ENCODE data around the gene CLIP1.
"Not testable (repeated sequence)": the region's sequence is repeated elsewhere in the genome, so short reads cannot be mapped to it uniquely, and the experiment has no call there.

CLIP1 gene

GRCh38 chr12:122363782-122364181, 58.7 kb downstream of the CLIP1 start:
- no peak overlapping the region for H3K9ac ChIP-seq (ENCODE audit: low read length)
- no peak overlapping the region for H3K14ac ChIP-seq (ENCODE audit: low read length)
- no peak overlapping the region for H2AK5ac ChIP-seq (ENCODE audit: low read length)
- no peak overlapping the region for H3K23ac ChIP-seq (ENCODE audit: low read length)
- H3K4me2 ChIP-seq (ENCODE audit: low read length), result no peak overlapping the region
- H3K36me3 ChIP-seq (ENCODE audit: control insufficient read depth in 1 of 2, insufficient read depth in 2 of 2, low read length in 2 of 2), result peaks cover 17 to 27% of the 10 kb centered on the region in 2 experiments
- no peak overlapping the region for H2BK120ac ChIP-seq (ENCODE audit: insufficient read depth, low read length, poor library complexity)
- DNase-seq, result peak; percentile 20 to 30
- no peaks in the 10 kb centered on the region for H3K9me3 ChIP-seq (ENCODE audit: insufficient read depth, low read depth, low read length)
- no peak overlapping the region for H3K4me3 ChIP-seq (ENCODE audit: low read depth, low read length)
- H2AFZ ChIP-seq (ENCODE audit: insufficient read depth, low read length, poor library complexity), result no peak overlapping the region
- no peaks in the 10 kb centered on the region for H3K27me3 ChIP-seq (ENCODE audit: insufficient read depth, low read length)
- WGBS (ENCODE audit: extremely low coverage, insufficient coverage, insufficient read length), result no CpG with 5 or more reads among the region's 9 CpGs
- H3K18ac ChIP-seq (ENCODE audit: low read length), result no peak overlapping the region
- H4K12ac ChIP-seq (ENCODE audit: low read depth, low read length), result no peak overlapping the region
- no peak overlapping the region for H4K8ac ChIP-seq (ENCODE audit: low read depth, low read length)
- no peak overlapping the region for H4K91ac ChIP-seq (ENCODE audit: low read depth, low read length)
- no peak overlapping the region for H2BK5ac ChIP-seq (ENCODE audit: low read depth, low read length, poor library complexity)
- H2BK12ac ChIP-seq (ENCODE audit: low read length), result no peak overlapping the region
- peaks cover 10% of the 10 kb centered on the region for H3K79me1 ChIP-seq (ENCODE audit: low read length)
- no peak overlapping the region for H3K27ac ChIP-seq (ENCODE audit: low read depth, low read length)
- peaks cover 5% of the 10 kb centered on the region for H3K79me2 ChIP-seq (ENCODE audit: control insufficient read depth, insufficient read depth, low read length, poor library complexity)
- H3K4me1 ChIP-seq (ENCODE audit: control insufficient read depth in 1 of 2, insufficient read depth in 2 of 2, low read length in 2 of 2), result peaks cover 6 to 11% of the 10 kb centered on the region in 2 experiments
- no peak overlapping the region for H3K4ac ChIP-seq (ENCODE audit: low read depth, low read length)

DNA sequence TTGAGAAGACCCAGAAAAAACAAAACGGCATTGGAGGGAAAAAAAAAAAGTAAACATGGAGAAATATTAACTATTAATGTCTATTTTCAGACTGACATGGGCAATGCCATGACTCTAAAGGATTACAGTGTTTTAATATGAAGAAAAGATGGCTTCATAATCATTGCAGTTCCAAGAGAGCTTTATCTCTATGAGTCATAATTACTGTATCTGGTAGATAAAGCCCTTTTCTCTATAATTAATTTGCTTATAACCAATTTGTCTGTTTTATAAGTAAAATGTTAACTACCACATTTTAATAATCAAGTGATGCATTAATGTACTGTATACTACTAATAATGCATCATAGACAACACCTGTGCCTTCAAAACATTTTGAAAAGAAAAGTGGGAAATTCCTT, 59.7 kb downstream of the CLIP1 start:
- Histone ChIP-seq H2AFZ (ENCODE audit: insufficient read depth, low read length, poor library complexity) (no peak overlapping the region), H3K36me3 (ENCODE audit: control insufficient read depth in 1 of 2, insufficient read depth in 2 of 2, low read length in 2 of 2) (peaks cover 17 to 28% of the 10 kb centered on the region in 2 experiments), H3K79me2 (ENCODE audit: control insufficient read depth, insufficient read depth, low read length, poor library complexity) (peaks cover 5% of the 10 kb centered on the region), H4K91ac (ENCODE audit: low read depth, low read length) (no peak overlapping the region), H3K9ac (ENCODE audit: low read length) (no peak overlapping the region), H2BK5ac (ENCODE audit: low read depth, low read length, poor library complexity) (no peak overlapping the region), H3K4ac (ENCODE audit: low read depth, low read length) (no peak overlapping the region), H4K8ac (ENCODE audit: low read depth, low read length) (no peak overlapping the region), H3K79me1 (ENCODE audit: low read length) (peaks cover 9% of the 10 kb centered on the region), H3K14ac (ENCODE audit: low read length) (no peak overlapping the region), H2BK12ac (ENCODE audit: low read length) (no peak overlapping the region), H4K12ac (ENCODE audit: low read depth, low read length) (no peak overlapping the region), H3K9me3 (ENCODE audit: insufficient read depth, low read depth, low read length) (no peaks in the 10 kb centered on the region), H3K23ac (ENCODE audit: low read length) (no peak overlapping the region), H3K4me3 (ENCODE audit: low read depth, low read length) (no peak overlapping the region), H3K18ac (ENCODE audit: low read length) (no peak overlapping the region), H2BK120ac (ENCODE audit: insufficient read depth, low read length, poor library complexity) (no peak overlapping the region), H3K27me3 (ENCODE audit: insufficient read depth, low read length) (no peaks in the 10 kb centered on the region), H3K4me1 (ENCODE audit: control insufficient read depth in 1 of 2, insufficient read depth in 2 of 2, low read length in 2 of 2) (peaks cover 5 to 10% of the 10 kb centered on the region in 2 experiments), H2AK5ac (ENCODE audit: low read length) (no peak overlapping the region), H3K27ac (ENCODE audit: low read depth, low read length) (no peak overlapping the region), H3K4me2 (ENCODE audit: low read length) (no peak overlapping the region)
- DNase-seq, result no peak
- no CpG with 5 or more reads among the region's 1 CpG for WGBS (ENCODE audit: extremely low coverage, insufficient coverage, insufficient read length)

DNA sequence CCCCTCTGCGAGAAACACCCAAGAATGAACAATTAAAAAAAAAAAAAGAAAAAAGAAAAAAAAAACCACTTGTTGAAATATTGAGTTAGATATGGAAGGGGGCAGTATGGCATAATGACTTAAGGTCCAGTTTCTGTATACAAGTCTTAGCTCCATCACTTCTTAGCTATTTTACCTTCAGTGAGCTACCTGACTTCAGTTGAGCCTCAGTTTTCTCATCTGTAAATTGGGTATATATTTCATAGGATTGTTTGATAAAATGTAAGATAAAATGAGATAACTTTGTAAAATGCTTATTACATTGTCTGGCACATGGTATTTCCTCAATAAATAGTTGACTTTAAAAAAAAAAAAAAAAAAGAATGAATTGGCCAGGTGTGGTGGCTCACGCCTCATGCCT, 64.1 kb downstream of the CLIP1 start:
- not testable (repeated sequence) for H3K4me3 ChIP-seq (ENCODE audit: low read depth, low read length); H3K23ac ChIP-seq (ENCODE audit: low read length); H4K91ac ChIP-seq (ENCODE audit: low read depth, low read length); H3K14ac ChIP-seq (ENCODE audit: low read length); H2BK5ac ChIP-seq (ENCODE audit: low read depth, low read length, poor library complexity); H3K27me3 ChIP-seq (ENCODE audit: insufficient read depth, low read length); H3K4me2 ChIP-seq (ENCODE audit: low read length); H3K79me1 ChIP-seq (ENCODE audit: low read length); H3K9ac ChIP-seq (ENCODE audit: low read length); H4K8ac ChIP-seq (ENCODE audit: low read depth, low read length); DNase-seq; H4K12ac ChIP-seq (ENCODE audit: low read depth, low read length); H2BK120ac ChIP-seq (ENCODE audit: insufficient read depth, low read length, poor library complexity); H3K79me2 ChIP-seq (ENCODE audit: control insufficient read depth, insufficient read depth, low read length, poor library complexity); H3K27ac ChIP-seq (ENCODE audit: low read depth, low read length); H3K9me3 ChIP-seq (ENCODE audit: insufficient read depth, low read depth, low read length); H3K4me1 ChIP-seq (ENCODE audit: control insufficient read depth in 1 of 2, insufficient read depth in 2 of 2, low read length in 2 of 2); H3K4ac ChIP-seq (ENCODE audit: low read depth, low read length); H2AK5ac ChIP-seq (ENCODE audit: low read length); H2BK12ac ChIP-seq (ENCODE audit: low read length); H3K18ac ChIP-seq (ENCODE audit: low read length); H2AFZ ChIP-seq (ENCODE audit: insufficient read depth, low read length, poor library complexity)
- peaks cover 37 to 39% of the 10 kb centered on the region in 2 experiments for H3K36me3 ChIP-seq (ENCODE audit: control insufficient read depth in 1 of 2, insufficient read depth in 2 of 2, low read length in 2 of 2)
- WGBS (ENCODE audit: extremely low coverage, insufficient coverage, insufficient read length), result no CpG with 5 or more reads among the region's 2 CpGs

- H3K79me1 ChIP-seq (ENCODE audit: low read length); H3K4me1 ChIP-seq (ENCODE audit: control insufficient read depth in 1 of 2, insufficient read depth in 2 of 2, low read length in 2 of 2); H2BK5ac ChIP-seq (ENCODE audit: low read depth, low read length, poor library complexity); H3K79me2 ChIP-seq (ENCODE audit: control insufficient read depth, insufficient read depth, low read length, poor library complexity); H3K4me2 ChIP-seq (ENCODE audit: low read length); H4K91ac ChIP-seq (ENCODE audit: low read depth, low read length); H3K27me3 ChIP-seq (ENCODE audit: insufficient read depth, low read length); DNase-seq; H4K8ac ChIP-seq (ENCODE audit: low read depth, low read length); H2AFZ ChIP-seq (ENCODE audit: insufficient read depth, low read length, poor library complexity); H3K14ac ChIP-seq (ENCODE audit: low read length); H3K18ac ChIP-seq (ENCODE audit: low read length); H3K9ac ChIP-seq (ENCODE audit: low read length); H3K23ac ChIP-seq (ENCODE audit: low read length); H2BK120ac ChIP-seq (ENCODE audit: insufficient read depth, low read length, poor library complexity); H3K4me3 ChIP-seq (ENCODE audit: low read depth, low read length); H3K4ac ChIP-seq (ENCODE audit: low read depth, low read length); H3K27ac ChIP-seq (ENCODE audit: low read depth, low read length); H2BK12ac ChIP-seq (ENCODE audit: low read length); H3K9me3 ChIP-seq (ENCODE audit: insufficient read depth, low read depth, low read length); H4K12ac ChIP-seq (ENCODE audit: low read depth, low read length); H2AK5ac ChIP-seq (ENCODE audit: low read length): not testable (repeated sequence)
- WGBS (ENCODE audit: extremely low coverage, insufficient coverage, insufficient read length), result no CpG with 5 or more reads among the region's 32 CpGs
- H3K36me3 ChIP-seq (ENCODE audit: control insufficient read depth in 1 of 2, insufficient read depth in 2 of 2, low read length in 2 of 2), result peaks cover 41 to 43% of the 10 kb centered on the region in 2 experiments
Observed at GRCh38 chr12:122357536-122357935, 64.9 kb downstream of the CLIP1 start.
